ENCODE results near the gene RAB40C.

The RAB40C gene, protein sequence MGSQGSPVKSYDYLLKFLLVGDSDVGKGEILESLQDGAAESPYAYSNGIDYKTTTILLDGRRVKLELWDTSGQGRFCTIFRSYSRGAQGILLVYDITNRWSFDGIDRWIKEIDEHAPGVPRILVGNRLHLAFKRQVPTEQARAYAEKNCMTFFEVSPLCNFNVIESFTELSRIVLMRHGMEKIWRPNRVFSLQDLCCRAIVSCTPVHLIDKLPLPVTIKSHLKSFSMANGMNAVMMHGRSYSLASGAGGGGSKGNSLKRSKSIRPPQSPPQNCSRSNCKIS

GRCh38 chr16:589658-590187 lies at the start of gene RAB40C:
Gene RAB40C (plus strand): TSS chr16:590066. CDS start chr16:590292, 226 bp downstream.
- peak within 1 kb of the TSS; percentile 92 to 98 for H3K9ac ChIP-seq (ENCODE audit: low read depth in 1 of 2, low read length in 2 of 2)
- peak within 1 kb of the TSS; percentile 83 to 86 for H3K4me3 ChIP-seq (ENCODE audit: low read depth in 1 of 2, low read length in 2 of 2)
- peaks cover 43 to 56% of the 10 kb centered on the region in 2 donors for H3K4me1 ChIP-seq (ENCODE audit: control insufficient read depth in 1 of 2, insufficient read depth in 2 of 2, low read length in 2 of 2)
- H3K27ac ChIP-seq (ENCODE audit: low read depth, low read length), result peak within 1 kb of the TSS; percentile 97
- no peaks in the 10 kb centered on the region for H3K36me3 ChIP-seq (ENCODE audit: control insufficient read depth in 1 of 2, insufficient read depth in 2 of 2, low read length in 2 of 2)
- peaks cover 3 to 6% of the 10 kb centered on the region in 2 donors for H3K27me3 ChIP-seq (ENCODE audit: control insufficient read depth in 1 of 2, insufficient read depth in 2 of 2, low read length in 2 of 2)
- H3K9me3 ChIP-seq (ENCODE audit: control insufficient read depth in 1 of 2, low read length in 2 of 2), result no peaks in the 10 kb centered on the region

GRCh38 chr16:540645-541340 lies 49.1 kb upstream of the RAB40C start:
- no peak overlapping the region for H3K9ac ChIP-seq (ENCODE audit: low read depth in 1 of 2, low read length in 2 of 2)
- peaks cover 0 to 6% of the 10 kb centered on the region in 2 donors for H3K4me1 ChIP-seq (ENCODE audit: control insufficient read depth in 1 of 2, insufficient read depth in 2 of 2, low read length in 2 of 2)
- no peak overlapping the region for H3K27ac ChIP-seq (ENCODE audit: low read depth, low read length)
- no peak overlapping the region for H3K4me3 ChIP-seq (ENCODE audit: low read depth in 1 of 2, low read length in 2 of 2)
- H3K9me3 ChIP-seq (ENCODE audit: control insufficient read depth in 1 of 2, low read length in 2 of 2), result no peaks in the 10 kb centered on the region
- H3K27me3 ChIP-seq (ENCODE audit: control insufficient read depth in 1 of 2, insufficient read depth in 2 of 2, low read length in 2 of 2), result no peaks in the 10 kb centered on the region
- H3K36me3 ChIP-seq (ENCODE audit: control insufficient read depth in 1 of 2, insufficient read depth in 2 of 2, low read length in 2 of 2), result peaks cover 8 to 39% of the 10 kb centered on the region in 2 donors

GRCh38 chr16:543301-544164 lies 46.3 kb upstream of the RAB40C start:
- H3K4me3 ChIP-seq (ENCODE audit: low read depth in 1 of 2, low read length in 2 of 2), result no peak overlapping the region
- no peaks in the 10 kb centered on the region for H3K9me3 ChIP-seq (ENCODE audit: control insufficient read depth in 1 of 2, low read length in 2 of 2)
- H3K27me3 ChIP-seq (ENCODE audit: control insufficient read depth in 1 of 2, insufficient read depth in 2 of 2, low read length in 2 of 2), result no peaks in the 10 kb centered on the region
- no peak overlapping the region for H3K9ac ChIP-seq (ENCODE audit: low read depth in 1 of 2, low read length in 2 of 2)
- H3K36me3 ChIP-seq (ENCODE audit: control insufficient read depth in 1 of 2, insufficient read depth in 2 of 2, low read length in 2 of 2), result peaks cover under 1 to 30% of the 10 kb centered on the region in 2 donors
- H3K4me1 ChIP-seq (ENCODE audit: control insufficient read depth in 1 of 2, insufficient read depth in 2 of 2, low read length in 2 of 2), result peaks cover 0 to 6% of the 10 kb centered on the region in 2 donors
- H3K27ac ChIP-seq (ENCODE audit: low read depth, low read length), result no peak overlapping the region

DNA sequence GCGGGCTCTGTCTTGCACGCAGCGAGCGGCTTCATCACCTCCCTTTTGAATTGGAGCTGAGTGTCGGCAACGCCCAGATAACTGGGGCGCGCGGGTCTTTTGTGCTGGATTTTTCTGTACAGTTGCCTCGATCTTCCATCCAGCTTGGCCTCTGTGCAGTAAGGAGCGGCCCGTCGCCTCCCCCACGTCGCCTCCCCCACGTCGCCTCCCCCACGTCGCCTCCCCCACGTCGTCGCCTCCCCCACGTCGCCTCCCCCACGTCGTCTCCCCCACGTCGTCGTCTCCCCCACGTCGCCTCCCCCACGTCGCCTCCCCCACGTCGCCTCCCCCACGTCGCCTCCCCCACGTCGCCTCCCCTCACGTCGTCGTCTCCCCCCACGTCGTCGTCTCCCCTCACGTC lies 45.3 kb upstream of the RAB40C start:
- Histone ChIP-seq H3K27me3 (ENCODE audit: control insufficient read depth in 1 of 2, insufficient read depth in 2 of 2, low read length in 2 of 2) (no peaks in the 10 kb centered on the region), H3K27ac (ENCODE audit: low read depth, low read length) (no peak overlapping the region), H3K4me1 (ENCODE audit: control insufficient read depth in 1 of 2, insufficient read depth in 2 of 2, low read length in 2 of 2) (peaks cover 0 to 6% of the 10 kb centered on the region in 2 donors), H3K4me3 (ENCODE audit: low read depth in 1 of 2, low read length in 2 of 2) (no peak overlapping the region), H3K9ac (ENCODE audit: low read depth in 1 of 2, low read length in 2 of 2) (no peak overlapping the region), H3K9me3 (ENCODE audit: control insufficient read depth in 1 of 2, low read length in 2 of 2) (no peaks in the 10 kb centered on the region), H3K36me3 (ENCODE audit: control insufficient read depth in 1 of 2, insufficient read depth in 2 of 2, low read length in 2 of 2) (peaks cover 4 to 35% of the 10 kb centered on the region in 2 donors)

GRCh38 chr16:546909-547770 lies 42.7 kb upstream of the RAB40C start:
- Histone ChIP-seq H3K4me1 (ENCODE audit: control insufficient read depth in 1 of 2, insufficient read depth in 2 of 2, low read length in 2 of 2) (peaks cover 0 to 6% of the 10 kb centered on the region in 2 donors), H3K4me3 (ENCODE audit: low read depth in 1 of 2, low read length in 2 of 2) (no peak overlapping the region), H3K27ac (ENCODE audit: low read depth, low read length) (no peak overlapping the region)

GRCh38 chr16:548586-548985 lies 41.3 kb upstream of the RAB40C start:
- Histone ChIP-seq H3K9me3 (ENCODE audit: control insufficient read depth in 1 of 2, low read length in 2 of 2) (no peaks in the 10 kb centered on the region), H3K27me3 (ENCODE audit: control insufficient read depth in 1 of 2, insufficient read depth in 2 of 2, low read length in 2 of 2) (no peaks in the 10 kb centered on the region), H3K4me3 (ENCODE audit: low read depth in 1 of 2, low read length in 2 of 2) (no peak overlapping the region), H3K36me3 (ENCODE audit: control insufficient read depth in 1 of 2, insufficient read depth in 2 of 2, low read length in 2 of 2) (peaks cover 8 to 43% of the 10 kb centered on the region in 2 donors), H3K9ac (ENCODE audit: low read depth in 1 of 2, low read length in 2 of 2) (no peak overlapping the region), H3K4me1 (ENCODE audit: control insufficient read depth in 1 of 2, insufficient read depth in 2 of 2, low read length in 2 of 2) (peaks cover 0 to 2% of the 10 kb centered on the region in 2 donors), H3K27ac (ENCODE audit: low read depth, low read length) (no peak overlapping the region)

More at GRCh38 chr16:546909-547770, 42.7 kb upstream of the RAB40C start:
- Histone ChIP-seq H3K9ac (ENCODE audit: low read depth in 1 of 2, low read length in 2 of 2) (no peak overlapping the region), H3K27me3 (ENCODE audit: control insufficient read depth in 1 of 2, insufficient read depth in 2 of 2, low read length in 2 of 2) (no peaks in the 10 kb centered on the region), H3K36me3 (ENCODE audit: control insufficient read depth in 1 of 2, insufficient read depth in 2 of 2, low read length in 2 of 2) (peaks cover 8 to 40% of the 10 kb centered on the region in 2 donors), H3K9me3 (ENCODE audit: control insufficient read depth in 1 of 2, low read length in 2 of 2) (no peaks in the 10 kb centered on the region)

- H3K27ac ChIP-seq (ENCODE audit: low read depth, low read length), result no peak overlapping the region
- H3K36me3 ChIP-seq (ENCODE audit: control insufficient read depth in 1 of 2, insufficient read depth in 2 of 2, low read length in 2 of 2), result peaks cover 8 to 47% of the 10 kb centered on the region in 2 donors
- H3K4me1 ChIP-seq (ENCODE audit: control insufficient read depth in 1 of 2, insufficient read depth in 2 of 2, low read length in 2 of 2), result no peaks in the 10 kb centered on the region
- no peak overlapping the region for H3K4me3 ChIP-seq (ENCODE audit: low read depth in 1 of 2, low read length in 2 of 2)
- H3K9ac ChIP-seq (ENCODE audit: low read depth in 1 of 2, low read length in 2 of 2), result no peak overlapping the region
- H3K9me3 ChIP-seq (ENCODE audit: control insufficient read depth in 1 of 2, low read length in 2 of 2), result no peaks in the 10 kb centered on the region
- H3K27me3 ChIP-seq (ENCODE audit: control insufficient read depth in 1 of 2, insufficient read depth in 2 of 2, low read length in 2 of 2), result no peaks in the 10 kb centered on the region
Observed at GRCh38 chr16:549544-550263, 40.2 kb upstream of the RAB40C start.

GRCh38 chr16:551210-551609 lies 38.7 kb upstream of the RAB40C start:
- H3K4me3 ChIP-seq (ENCODE audit: low read depth in 1 of 2, low read length in 2 of 2), result no peak overlapping the region
- no peak overlapping the region for H3K9ac ChIP-seq (ENCODE audit: low read depth in 1 of 2, low read length in 2 of 2)
- H3K27me3 ChIP-seq (ENCODE audit: control insufficient read depth in 1 of 2, insufficient read depth in 2 of 2, low read length in 2 of 2), result no peaks in the 10 kb centered on the region
- H3K27ac ChIP-seq (ENCODE audit: low read depth, low read length), result no peak overlapping the region
- peaks cover 8 to 47% of the 10 kb centered on the region in 2 donors for H3K36me3 ChIP-seq (ENCODE audit: control insufficient read depth in 1 of 2, insufficient read depth in 2 of 2, low read length in 2 of 2)
- H3K9me3 ChIP-seq (ENCODE audit: control insufficient read depth in 1 of 2, low read length in 2 of 2), result no peaks in the 10 kb centered on the region
- H3K4me1 ChIP-seq (ENCODE audit: control insufficient read depth in 1 of 2, insufficient read depth in 2 of 2, low read length in 2 of 2), result no peaks in the 10 kb centered on the region

DNA sequence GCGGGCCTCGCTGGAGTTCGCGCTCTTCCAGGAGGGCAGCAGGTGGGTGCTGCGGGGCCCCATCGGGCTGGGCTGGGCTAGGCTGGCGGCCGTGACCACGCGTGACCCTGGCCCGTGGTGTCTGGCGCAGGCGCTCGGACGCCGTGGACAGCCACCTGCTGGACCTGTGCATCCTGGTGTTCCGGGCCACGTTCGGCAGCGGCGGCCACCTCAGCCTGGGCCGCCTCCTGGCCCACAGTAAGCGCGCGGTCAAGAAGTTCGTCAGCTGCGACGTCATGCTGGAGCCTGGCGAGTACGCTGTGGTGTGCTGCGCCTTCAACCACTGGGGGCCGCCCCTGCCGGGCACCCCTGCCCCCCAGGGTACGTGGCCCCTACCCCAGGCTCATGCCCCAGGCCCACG lies 37.7 kb upstream of the RAB40C start:
- no peak overlapping the region for H3K4me3 ChIP-seq (ENCODE audit: low read depth in 1 of 2, low read length in 2 of 2)
- H3K27ac ChIP-seq (ENCODE audit: low read depth, low read length), result no peak overlapping the region
- H3K9me3 ChIP-seq (ENCODE audit: control insufficient read depth in 1 of 2, low read length in 2 of 2), result no peaks in the 10 kb centered on the region
- H3K27me3 ChIP-seq (ENCODE audit: control insufficient read depth in 1 of 2, insufficient read depth in 2 of 2, low read length in 2 of 2), result no peaks in the 10 kb centered on the region
- H3K4me1 ChIP-seq (ENCODE audit: control insufficient read depth in 1 of 2, insufficient read depth in 2 of 2, low read length in 2 of 2), result no peaks in the 10 kb centered on the region
- H3K36me3 ChIP-seq (ENCODE audit: control insufficient read depth in 1 of 2, insufficient read depth in 2 of 2, low read length in 2 of 2), result peaks cover 8 to 43% of the 10 kb centered on the region in 2 donors
- no peak overlapping the region for H3K9ac ChIP-seq (ENCODE audit: low read depth in 1 of 2, low read length in 2 of 2)

Data from duodenal mucosa (tissue), 2 donors.